DND-41 (cell line): ENCODE measurements around the gene BIRC2.

ENCODE experiments used
- CTCF ChIP-seq: IDR thresholded peaks from 2 replicates; pipeline ENCODE4 v1.5.1; 2012; ENCODE audit warnings: borderline replicate concordance, low read length, moderate library complexity, mild to moderate bottlenecking; ENCODE audit not compliant: poor library complexity, severe bottlenecking; ENCODE audit errors: extremely low read depth
- EZH2 ChIP-seq: IDR thresholded peaks from 3 replicates; pipeline ENCODE4 v1.6.1; 2012; ENCODE audit warnings: borderline replicate concordance, low read depth, mild to moderate bottlenecking, moderate library complexity, low read length, inconsistent platforms; ENCODE audit not compliant: severe bottlenecking

- TF ChIP-seq CTCF (peak; percentile 78), EZH2 (no peak)
These were observed at the start of gene BIRC2 for GRCh38 chr11:102346748-102347461.
